Dendritic cell treated with granulocyte-macrophage colony-stimulating factor and Interleukin-4, amounts not matched to agents 40 ng/mL and 50 ng/mL, for 4 days (primary cell): ENCODE measurements around the gene MAMLD1.

Source experiments
- H3K27ac Mint-ChIP-seq: one replicate; pipeline ENCODE4 v1.8.0; 2022; ENCODE audit warnings: mild to moderate bottlenecking, mixed read lengths
- H3K27me3 Mint-ChIP-seq: one replicate; pipeline ENCODE4 v1.8.0; 2022; ENCODE audit warnings: mild to moderate bottlenecking, mixed read lengths
- H3K36me3 Mint-ChIP-seq: one replicate; pipeline ENCODE4 v1.8.0; 2022; ENCODE audit warnings: low read depth, mixed read lengths
- H3K4me1 Mint-ChIP-seq: one replicate; pipeline ENCODE4 v1.8.0; 2022; ENCODE audit warnings: low read depth, mixed read lengths
- H3K4me3 Mint-ChIP-seq: one replicate; pipeline ENCODE4 v1.8.0; 2022; ENCODE audit warnings: mild to moderate bottlenecking, moderate library complexity, mixed read lengths
- H3K9me3 Mint-ChIP-seq: one replicate; pipeline ENCODE4 v1.8.0; 2022; ENCODE audit warnings: mixed read lengths
- intact Hi-C: fragments of 100-400 bp; cut with micrococcal nuclease; formaldehyde crosslinking; loops from one replicate; pipeline ENCODE4 v1.15.0; 2022

Gene MAMLD1, protein sequence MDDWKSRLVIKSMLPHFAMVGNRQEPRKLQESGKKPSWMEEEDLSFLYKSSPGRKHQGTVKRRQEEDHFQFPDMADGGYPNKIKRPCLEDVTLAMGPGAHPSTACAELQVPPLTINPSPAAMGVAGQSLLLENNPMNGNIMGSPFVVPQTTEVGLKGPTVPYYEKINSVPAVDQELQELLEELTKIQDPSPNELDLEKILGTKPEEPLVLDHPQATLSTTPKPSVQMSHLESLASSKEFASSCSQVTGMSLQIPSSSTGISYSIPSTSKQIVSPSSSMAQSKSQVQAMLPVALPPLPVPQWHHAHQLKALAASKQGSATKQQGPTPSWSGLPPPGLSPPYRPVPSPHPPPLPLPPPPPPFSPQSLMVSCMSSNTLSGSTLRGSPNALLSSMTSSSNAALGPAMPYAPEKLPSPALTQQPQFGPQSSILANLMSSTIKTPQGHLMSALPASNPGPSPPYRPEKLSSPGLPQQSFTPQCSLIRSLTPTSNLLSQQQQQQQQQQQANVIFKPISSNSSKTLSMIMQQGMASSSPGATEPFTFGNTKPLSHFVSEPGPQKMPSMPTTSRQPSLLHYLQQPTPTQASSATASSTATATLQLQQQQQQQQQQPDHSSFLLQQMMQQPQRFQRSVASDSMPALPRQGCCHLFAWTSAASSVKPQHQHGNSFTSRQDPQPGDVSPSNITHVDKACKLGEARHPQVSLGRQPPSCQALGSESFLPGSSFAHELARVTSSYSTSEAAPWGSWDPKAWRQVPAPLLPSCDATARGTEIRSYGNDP

DNA sequence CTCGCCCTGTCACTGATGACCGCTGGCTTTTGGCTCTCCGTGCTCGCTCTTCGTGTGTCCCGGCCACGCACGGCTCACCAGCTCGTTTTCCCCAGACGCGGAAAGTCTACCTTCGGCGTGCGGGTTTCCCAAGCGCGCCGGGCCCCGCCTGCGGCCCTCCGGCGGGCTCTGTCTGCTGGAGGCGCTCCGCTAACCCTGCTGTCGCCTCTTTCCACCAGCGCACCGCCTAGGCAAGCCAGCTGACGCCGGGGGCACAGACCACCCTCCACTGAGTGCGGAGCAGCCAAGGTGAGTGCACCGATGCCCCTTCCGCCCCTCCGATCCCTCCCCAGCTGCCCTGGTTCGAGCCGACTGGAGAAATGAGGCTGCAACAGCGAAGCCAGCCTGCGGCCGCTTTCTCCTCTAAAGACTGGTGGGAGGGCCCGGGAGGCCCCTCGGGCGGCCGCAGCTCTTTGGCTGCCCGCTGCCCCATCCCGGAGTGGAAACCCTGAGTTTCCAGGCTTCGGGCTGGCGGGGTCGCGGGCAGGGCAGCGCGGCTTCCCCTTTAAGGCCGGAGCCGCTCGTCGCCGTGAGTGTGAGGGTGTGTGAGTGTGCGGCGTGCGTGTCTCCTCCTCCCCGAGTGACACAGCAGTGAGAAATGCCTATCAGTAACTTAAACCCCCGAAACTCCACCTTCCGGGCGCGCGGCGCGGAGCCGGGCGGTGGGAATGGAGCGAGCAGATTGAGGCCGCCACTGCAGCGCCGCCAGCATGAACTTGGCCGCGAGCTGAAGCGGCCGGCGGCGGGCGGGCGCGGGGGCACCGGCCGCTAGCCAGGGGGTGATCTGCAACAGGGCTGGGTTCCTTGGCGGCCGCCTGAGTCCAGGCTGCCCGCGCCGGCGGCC lies at the start of gene MAMLD1:
Gene MAMLD1, plus strand, starts transcription at position 719 of the 883 bp plus-strand sequence. CDS start 82,200 bp downstream, outside the sequence.
- Mint-ChIP-seq H3K36me3 (no peaks in the 10 kb centered on the region), H3K4me1 (peaks cover 38% of the 10 kb centered on the region), H3K9me3 (no peaks in the 10 kb centered on the region), H3K27ac (no peak within 1 kb of the TSS), H3K27me3 (peaks cover 73% of the 10 kb centered on the region), H3K4me3 (peak within 1 kb of the TSS; percentile 84)
- intact Hi-C loops, result loop anchor here (10.0 kb wide), 1 partner anchor 122 kb away; no protein-coding TSS in a partner anchor

DNA sequence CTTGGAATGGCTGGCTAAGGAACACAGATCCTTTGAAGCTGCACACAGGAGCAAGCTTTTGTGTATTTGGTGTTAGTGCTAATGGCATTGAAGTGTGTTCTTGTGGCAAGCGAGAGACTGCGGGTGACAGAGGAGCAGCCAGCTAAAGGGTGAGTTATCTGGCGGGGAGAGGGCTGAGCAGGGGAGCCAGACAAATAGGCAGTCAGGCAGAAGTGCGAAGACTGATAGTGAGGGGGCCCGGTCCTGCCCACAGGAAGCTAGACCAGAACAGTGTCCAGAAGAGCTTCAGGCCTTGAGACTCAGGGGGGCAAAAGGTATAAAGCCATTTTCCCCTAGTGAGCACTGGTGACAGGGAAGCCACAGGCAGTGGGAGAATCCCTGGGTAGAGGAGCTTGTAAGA lies 49.6 kb upstream of the MAMLD1 start:
- Mint-ChIP-seq H3K9me3 (no peaks in the 10 kb centered on the region), H3K36me3 (no peaks in the 10 kb centered on the region), H3K27me3 (no peaks in the 10 kb centered on the region), H3K4me3 (no peak overlapping the region), H3K4me1 (no peaks in the 10 kb centered on the region), H3K27ac (no peak overlapping the region)
- intact Hi-C loops, result no loop called here

DNA sequence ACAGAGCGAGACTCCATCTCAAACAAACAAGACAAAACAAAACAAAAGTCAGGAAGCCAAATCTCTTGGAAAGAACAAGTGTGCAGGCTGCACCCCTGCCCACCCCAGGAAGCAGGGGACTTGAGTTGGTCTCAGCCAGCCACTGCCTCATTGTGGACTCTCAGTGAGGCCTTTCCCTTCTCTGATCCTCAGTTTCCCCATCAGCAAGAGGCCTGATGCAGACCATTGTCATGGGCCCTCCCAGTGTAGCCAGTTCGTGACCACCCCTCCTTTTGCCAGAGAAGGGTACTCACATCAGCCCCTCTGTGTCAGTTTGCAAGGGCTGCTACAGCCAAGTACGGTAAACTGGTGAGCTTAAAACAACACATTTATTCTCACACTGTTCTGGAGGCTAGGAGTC lies 48.9 kb upstream of the MAMLD1 start:
- H3K4me1 Mint-ChIP-seq, result no peaks in the 10 kb centered on the region
- intact Hi-C loops, result no loop called here
- no peak overlapping the region for H3K4me3 Mint-ChIP-seq
- H3K36me3 Mint-ChIP-seq, result no peaks in the 10 kb centered on the region
- H3K9me3 Mint-ChIP-seq, result no peaks in the 10 kb centered on the region
- H3K27me3 Mint-ChIP-seq, result no peaks in the 10 kb centered on the region
- H3K27ac Mint-ChIP-seq, result no peak overlapping the region

DNA sequence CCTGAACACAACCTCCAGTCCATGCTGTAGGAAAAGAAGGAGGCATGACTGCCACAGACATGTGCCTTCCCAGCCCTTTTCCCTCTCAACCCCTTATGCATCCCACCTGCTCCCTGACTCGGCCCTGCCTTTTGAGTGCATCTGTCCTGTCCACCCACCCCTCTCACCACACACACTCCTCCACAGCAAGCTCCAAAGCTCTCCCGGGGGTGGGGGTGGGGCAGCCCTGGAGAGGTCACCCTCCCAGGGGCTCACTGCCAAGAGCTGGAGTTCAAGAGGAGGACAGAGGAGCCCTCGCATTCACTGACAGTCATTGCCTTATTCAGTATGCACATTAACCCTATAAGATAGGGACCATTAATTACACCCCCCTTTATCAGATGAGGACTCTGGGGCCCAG lies 46.6 kb upstream of the MAMLD1 start:
- intact Hi-C loops, result no loop called here
- H3K4me1 Mint-ChIP-seq, result no peaks in the 10 kb centered on the region
- no peaks in the 10 kb centered on the region for H3K36me3 Mint-ChIP-seq
- H3K27ac Mint-ChIP-seq, result no peak overlapping the region
- H3K27me3 Mint-ChIP-seq, result no peaks in the 10 kb centered on the region
- no peaks in the 10 kb centered on the region for H3K9me3 Mint-ChIP-seq
- no peak overlapping the region for H3K4me3 Mint-ChIP-seq

DNA sequence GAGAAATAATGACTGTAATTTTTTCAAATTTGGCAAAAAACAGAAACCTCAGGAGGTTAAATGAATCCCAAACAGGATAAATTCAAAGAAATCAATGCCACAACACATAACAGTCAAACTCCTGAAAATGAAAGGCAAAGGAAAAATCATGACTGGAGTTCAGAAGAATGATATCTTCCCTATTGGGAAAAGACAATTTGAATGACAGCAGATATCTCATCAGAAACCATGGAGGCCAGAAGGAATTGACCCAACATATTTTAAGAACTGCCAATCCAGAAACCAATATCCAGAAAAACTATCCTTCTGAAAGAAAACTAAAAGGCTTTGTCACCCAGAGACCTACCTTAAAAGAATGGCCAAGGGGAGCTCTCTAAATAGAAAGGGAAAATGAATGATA lies 40.1 kb upstream of the MAMLD1 start:
- Mint-ChIP-seq H3K27ac (no peak overlapping the region), H3K4me1 (peaks cover 8% of the 10 kb centered on the region), H3K9me3 (peaks cover 9% of the 10 kb centered on the region), H3K27me3 (peaks cover 5% of the 10 kb centered on the region), H3K4me3 (no peak overlapping the region), H3K36me3 (no peaks in the 10 kb centered on the region)
- intact Hi-C loops, result no loop called here

DNA sequence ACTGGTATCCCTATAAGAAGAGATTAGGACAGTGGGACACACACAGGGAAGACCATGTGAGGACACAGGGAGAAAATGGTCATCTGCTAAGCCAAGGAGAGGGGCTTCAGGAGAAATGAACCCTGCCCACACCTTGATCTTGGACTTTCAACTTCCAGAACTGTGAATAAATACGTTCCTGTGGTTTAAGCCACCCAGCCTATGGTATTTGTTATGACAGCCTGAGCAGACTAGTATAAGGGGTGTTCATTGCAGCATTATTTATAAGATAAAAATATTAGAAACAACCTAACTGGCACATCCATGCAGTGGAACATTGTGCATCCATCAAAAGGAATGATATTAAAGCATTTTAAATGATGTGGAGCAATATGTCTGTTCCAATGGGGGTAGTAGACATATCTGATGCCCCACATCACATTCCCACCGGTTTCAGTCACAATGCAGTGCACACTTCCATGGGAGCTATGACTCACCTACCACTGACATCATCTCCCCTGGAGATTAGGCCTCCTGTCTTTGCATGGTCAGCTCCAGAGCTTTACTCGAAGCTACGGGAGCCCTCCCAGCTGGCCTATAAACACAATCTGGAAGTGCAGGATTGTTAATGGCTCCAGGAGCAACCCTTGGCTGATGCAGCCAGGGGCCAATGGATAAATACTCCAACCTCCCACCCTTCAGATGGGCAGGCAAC lies 38.9 kb upstream of the MAMLD1 start:
- H3K4me1 Mint-ChIP-seq, result peaks cover 8% of the 10 kb centered on the region
- no peak overlapping the region for H3K4me3 Mint-ChIP-seq
- H3K27me3 Mint-ChIP-seq, result peaks cover 6% of the 10 kb centered on the region
- peaks cover 9% of the 10 kb centered on the region for H3K9me3 Mint-ChIP-seq
- H3K27ac Mint-ChIP-seq, result no peak overlapping the region
- intact Hi-C loops, result no loop called here
- H3K36me3 Mint-ChIP-seq, result no peaks in the 10 kb centered on the region

DNA sequence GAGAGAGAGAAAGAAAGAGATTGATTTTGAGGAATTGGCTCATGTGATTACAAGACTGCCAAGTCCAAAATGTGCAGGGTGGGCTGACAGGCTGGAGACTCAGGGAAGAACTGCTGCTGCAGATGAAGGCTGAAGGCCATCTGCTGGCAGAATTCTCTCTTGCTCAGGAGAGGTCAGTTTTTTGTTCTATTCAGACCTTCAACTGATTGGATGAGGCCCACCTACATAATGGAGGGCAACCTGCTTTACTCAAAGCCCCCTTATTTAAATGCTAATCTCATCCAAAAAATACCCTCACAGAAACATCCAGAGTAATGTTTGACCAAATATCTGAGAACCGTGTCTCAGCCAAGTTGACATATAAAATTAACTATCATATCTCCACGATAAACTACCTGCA lies 38.2 kb upstream of the MAMLD1 start:
- intact Hi-C loops, result no loop called here
- no peak overlapping the region for H3K27ac Mint-ChIP-seq
- H3K36me3 Mint-ChIP-seq, result no peaks in the 10 kb centered on the region
- H3K9me3 Mint-ChIP-seq, result peaks cover 9% of the 10 kb centered on the region
- H3K27me3 Mint-ChIP-seq, result peaks cover 6% of the 10 kb centered on the region
- no peak overlapping the region for H3K4me3 Mint-ChIP-seq
- peaks cover 8% of the 10 kb centered on the region for H3K4me1 Mint-ChIP-seq

DNA sequence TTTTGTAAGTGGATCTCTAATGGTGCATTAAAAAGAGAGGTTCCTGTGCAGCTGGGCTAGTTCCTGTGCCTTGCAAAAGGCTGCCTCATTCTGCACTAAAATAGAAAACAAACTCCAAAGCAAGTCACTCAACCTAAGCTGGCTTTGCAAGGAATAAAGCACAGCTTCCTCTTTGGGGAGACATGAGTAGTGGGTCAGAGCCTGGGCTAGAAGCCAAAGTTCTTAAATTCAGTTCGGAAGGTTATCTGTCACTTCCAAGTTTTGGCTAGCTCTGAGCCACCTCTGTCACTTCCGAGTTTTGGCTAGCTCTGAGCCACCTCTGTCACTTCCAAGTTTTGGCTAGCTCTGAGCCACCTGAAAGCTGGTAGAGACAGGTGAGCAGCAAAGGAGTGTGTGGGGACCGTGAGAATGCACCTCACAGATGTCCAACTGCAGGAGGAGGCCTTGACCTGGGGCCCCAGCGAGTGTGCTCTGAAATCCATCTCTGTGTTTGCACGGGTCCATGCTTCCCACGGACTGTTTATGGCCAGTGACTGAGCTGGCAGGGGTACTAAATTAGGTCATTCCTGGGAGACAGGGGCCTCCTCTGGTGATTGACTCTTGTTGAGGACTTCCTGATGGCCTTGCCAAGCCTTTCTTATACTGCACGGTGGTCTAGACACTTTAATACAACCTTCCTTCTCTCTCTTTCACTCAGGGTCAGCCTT lies 36.4 kb upstream of the MAMLD1 start:
- intact Hi-C loops, result no loop called here
- Mint-ChIP-seq H3K27me3 (peaks cover 6% of the 10 kb centered on the region), H3K27ac (no peak overlapping the region), H3K4me1 (peaks cover 8% of the 10 kb centered on the region), H3K9me3 (peaks cover 9% of the 10 kb centered on the region), H3K36me3 (no peaks in the 10 kb centered on the region), H3K4me3 (no peak overlapping the region)

DNA sequence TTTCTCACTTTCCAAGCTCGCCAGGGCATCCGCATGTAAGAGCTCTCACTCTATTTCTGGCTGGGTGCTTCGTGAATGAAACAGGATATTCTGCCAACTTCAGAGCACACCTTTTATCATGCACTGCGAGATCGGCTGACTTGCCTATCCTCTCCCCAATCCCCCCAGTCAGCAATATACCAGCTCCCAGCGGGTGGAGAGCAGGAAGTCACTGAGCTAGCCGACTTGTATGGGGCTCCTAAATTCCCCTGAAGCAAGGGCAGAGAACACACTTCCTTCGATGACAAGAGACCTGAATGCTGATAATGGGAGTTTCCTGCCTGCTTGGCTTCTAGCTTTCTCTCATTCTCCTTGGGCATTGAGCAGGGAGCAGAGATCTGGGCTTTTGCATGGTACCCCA lies 33.8 kb upstream of the MAMLD1 start:
- no peaks in the 10 kb centered on the region for H3K9me3 Mint-ChIP-seq
- peaks cover 6% of the 10 kb centered on the region for H3K27me3 Mint-ChIP-seq
- no peaks in the 10 kb centered on the region for H3K36me3 Mint-ChIP-seq
- no peak overlapping the region for H3K4me3 Mint-ChIP-seq
- H3K27ac Mint-ChIP-seq, result no peak overlapping the region
- intact Hi-C loops, result no loop called here
- peaks cover 8% of the 10 kb centered on the region for H3K4me1 Mint-ChIP-seq

DNA sequence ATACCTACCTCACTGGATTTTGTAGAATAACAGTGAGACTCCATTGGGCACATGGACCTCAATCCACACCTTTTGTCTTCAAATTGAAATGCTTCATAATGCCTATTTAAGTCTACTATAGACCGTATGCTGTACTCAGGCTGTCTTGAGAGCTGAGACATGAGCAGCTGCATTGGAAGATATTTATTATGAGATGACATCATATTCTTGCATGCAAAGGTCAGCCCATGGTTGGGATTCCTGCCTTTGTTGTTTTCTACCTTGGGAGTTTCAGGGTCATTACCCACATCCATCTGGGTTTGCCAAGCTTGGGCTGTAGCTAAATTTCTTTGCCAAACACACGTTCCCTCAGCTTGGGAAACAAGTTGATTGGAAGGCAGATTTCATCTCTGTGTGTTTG lies 33.2 kb upstream of the MAMLD1 start:
- H3K27ac Mint-ChIP-seq, result no peak overlapping the region
- intact Hi-C loops, result no loop called here
- H3K27me3 Mint-ChIP-seq, result peaks cover 6% of the 10 kb centered on the region
- no peak overlapping the region for H3K4me3 Mint-ChIP-seq
- H3K9me3 Mint-ChIP-seq, result no peaks in the 10 kb centered on the region
- no peaks in the 10 kb centered on the region for H3K36me3 Mint-ChIP-seq
- H3K4me1 Mint-ChIP-seq, result peaks cover 8% of the 10 kb centered on the region

DNA sequence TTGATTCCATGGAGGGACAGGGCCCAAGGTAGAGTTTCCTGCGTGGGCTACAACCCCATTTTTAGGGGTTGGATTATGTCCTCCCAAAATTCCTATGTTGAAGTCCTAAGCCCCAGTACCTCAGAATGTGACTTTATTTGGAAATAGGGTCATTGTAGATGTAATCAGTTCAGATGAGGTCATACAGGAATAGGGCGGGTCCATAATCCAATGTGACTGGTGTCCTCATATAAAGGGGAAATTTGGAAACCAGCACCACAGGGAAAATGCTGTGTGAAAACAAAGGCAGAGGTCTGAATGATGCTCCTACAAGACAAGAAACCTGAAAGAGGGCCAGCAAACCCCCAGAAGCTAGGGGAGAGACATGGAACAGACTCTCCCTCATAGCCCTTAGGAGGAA lies 31.1 kb upstream of the MAMLD1 start:
- intact Hi-C loops, result no loop called here
- no peaks in the 10 kb centered on the region for H3K9me3 Mint-ChIP-seq
- H3K4me1 Mint-ChIP-seq, result no peaks in the 10 kb centered on the region
- H3K4me3 Mint-ChIP-seq, result no peak overlapping the region
- no peak overlapping the region for H3K27ac Mint-ChIP-seq
- H3K27me3 Mint-ChIP-seq, result peaks cover 6% of the 10 kb centered on the region
- H3K36me3 Mint-ChIP-seq, result no peaks in the 10 kb centered on the region

DNA sequence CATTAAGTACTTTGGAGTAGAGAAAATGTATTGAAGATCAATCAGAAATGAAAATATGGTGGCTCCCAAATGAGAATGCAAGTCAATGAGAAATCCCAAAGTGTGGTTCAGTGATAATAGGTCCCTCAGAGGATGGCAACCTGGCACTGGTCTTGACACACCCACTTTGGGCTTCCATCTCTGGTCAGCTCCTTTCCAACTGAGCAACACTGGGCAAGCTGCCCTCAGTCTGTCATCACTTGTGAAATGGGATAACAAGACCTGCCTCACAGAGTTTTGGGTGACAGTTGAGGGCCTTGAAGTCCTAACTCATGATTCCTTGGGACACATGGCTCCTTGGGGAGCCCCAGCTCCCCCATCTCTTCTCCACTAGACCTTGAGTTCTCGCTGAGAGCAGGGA lies 29.0 kb upstream of the MAMLD1 start:
- Mint-ChIP-seq H3K4me3 (no peak overlapping the region), H3K9me3 (no peaks in the 10 kb centered on the region), H3K27me3 (no peaks in the 10 kb centered on the region), H3K36me3 (no peaks in the 10 kb centered on the region), H3K4me1 (no peaks in the 10 kb centered on the region), H3K27ac (no peak overlapping the region)
- intact Hi-C loops, result no loop called here

DNA sequence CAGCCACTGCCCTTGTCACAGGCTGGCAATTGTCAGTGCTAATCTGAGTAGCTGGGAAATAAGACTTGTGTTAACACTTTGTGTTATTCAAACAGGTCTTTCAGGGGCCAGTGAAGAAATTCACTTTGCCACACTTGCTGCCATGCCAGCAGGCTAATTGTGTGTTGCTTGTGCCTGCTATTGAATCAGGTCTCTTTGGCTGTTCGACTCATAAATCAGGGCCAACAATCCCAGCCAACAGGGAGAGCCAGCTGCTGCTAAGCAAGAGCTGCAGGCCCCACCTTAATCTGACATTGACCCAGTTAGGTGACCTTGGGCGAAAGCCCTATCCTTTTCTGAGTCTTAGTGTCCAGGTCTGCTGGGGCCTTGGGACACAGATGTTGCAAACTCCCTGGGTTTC lies 28.1 kb upstream of the MAMLD1 start:
- intact Hi-C loops, result no loop called here
- Mint-ChIP-seq H3K9me3 (no peaks in the 10 kb centered on the region), H3K36me3 (no peaks in the 10 kb centered on the region), H3K27ac (no peak overlapping the region), H3K4me1 (no peaks in the 10 kb centered on the region), H3K27me3 (no peaks in the 10 kb centered on the region), H3K4me3 (no peak overlapping the region)
